CD1c-positive myeloid dendritic cell (primary cell): ENCODE results near the gene KLHL42.
"Not testable (repeated sequence)": the region's sequence is repeated elsewhere in the genome, so short reads cannot be mapped to it uniquely, and the experiment has no call there.

Experiments
- DNase-seq: peaks from one replicate; pipeline ENCODE4 v3.0.0-alpha.2; 2016; ENCODE audit errors: extremely low spot score

The KLHL42 gene

GRCh38 chr12:27779920-27780611 lies at the start of gene KLHL42, which contains the start of gene MANSC4:
TSS of gene KLHL42 (plus strand) at chr12:27780233. CDS start at chr12:27780331, 98 bp downstream.
TSS of gene MANSC4 (minus strand) at chr12:27780236. CDS start at chr12:27771276, 8,960 bp downstream.
- peak; percentile 75 for DNase-seq

GRCh38 chr12:27732281-27732680 lies 47.8 kb upstream of the KLHL42 start:
- DNase-seq, result no peak

GRCh38 chr12:27733052-27733656 lies 46.9 kb upstream of the KLHL42 start:
- peak; percentile 44 for DNase-seq

- no peak for DNase-seq
Observed at GRCh38 chr12:27733791-27734190, 46.2 kb upstream of the KLHL42 start.

GRCh38 chr12:27734321-27734720 lies 45.7 kb upstream of the KLHL42 start:
- DNase-seq, result not testable (repeated sequence)

GRCh38 chr12:27743601-27744000 lies 36.4 kb upstream of the KLHL42 start:
- DNase-seq, result no peak

- DNase-seq, result not testable (repeated sequence)
Observed at GRCh38 chr12:27745734-27746133, 34.3 kb upstream of the KLHL42 start.

- no peak for DNase-seq
Observed at GRCh38 chr12:27747111-27747820, 32.8 kb upstream of the KLHL42 start.

GRCh38 chr12:27751386-27752047 lies 28.5 kb upstream of the KLHL42 start:
- DNase-seq, result no peak

- no peak for DNase-seq
Observed at GRCh38 chr12:27754795-27755194, 25.2 kb upstream of the KLHL42 start.

- DNase-seq, result no peak
Observed at GRCh38 chr12:27756670-27757195, 23.3 kb upstream of the KLHL42 start.

- DNase-seq, result no peak
Observed at GRCh38 chr12:27762757-27763156, 17.3 kb upstream of the KLHL42 start.

GRCh38 chr12:27766587-27766986 lies 13.4 kb upstream of the KLHL42 start:
- no peak for DNase-seq

GRCh38 chr12:27769142-27769673 lies 10.8 kb upstream of the KLHL42 start:
- no peak for DNase-seq

- no peak for DNase-seq
Observed at GRCh38 chr12:27771481-27772327, 8.3 kb upstream of the KLHL42 start.

GRCh38 chr12:27772328-27773049 lies 7.5 kb upstream of the KLHL42 start:
- DNase-seq, result no peak

- no peak for DNase-seq
Observed at GRCh38 chr12:27777141-27777540, 2.9 kb upstream of the KLHL42 start.

GRCh38 chr12:27778206-27778605 lies 1.8 kb upstream of the KLHL42 start:
- DNase-seq, result no peak

- DNase-seq, result no peak
Observed at GRCh38 chr12:27779416-27779919, 565 bp upstream of the KLHL42 start.
